Heart right ventricle (tissue), 16 donors: Measurements from ENCODE around the gene ARHGEF12. TPM values are rescaled to one million over a fixed set of nuclear protein-coding genes. Genes with fewer than 3 reads are reported as not detected.
A peak's percentile ranks its signal among the peaks of the same experiment; 100 is the strongest.

Source experiments
- ATAC-seq, 8 donors: fragments of 200-7000 bp; cut with Tn5 transposase; one replicate each; pipeline ENCODE4 v1.9.1; 2020; ENCODE audit warnings: mild to moderate bottlenecking in 8 of 8, moderate library complexity in 8 of 8, moderate number of reproducible peaks in 1 of 8
- DNase-seq, 2 donors: peaks; one replicate each; pipeline ENCODE4 v3.0.0-alpha.2; 2020
- H3K27ac ChIP-seq, 10 donors: fragments of 200-600 bp; sonication (generic) in 2 of 10; one replicate each; pipeline versions ENCODE4 v1.5.0 to v1.8.0; 2020 to 2022; ENCODE audit warnings: mild to moderate bottlenecking in 3 of 10
- H3K27me3 ChIP-seq, 7 donors: fragments of 200-600 bp; one replicate each; pipeline ENCODE4 v1.8.0; 2021 to 2022; ENCODE audit warnings: mild to moderate bottlenecking in 2 of 7
- H3K36me3 ChIP-seq, 9 donors: fragments of 200-600 bp; sonication (generic) in 1 of 9; one replicate each; pipeline versions ENCODE4 v1.5.0 to v1.8.0; 2020 to 2022; ENCODE audit warnings: mild to moderate bottlenecking in 2 of 9
- H3K4me1 ChIP-seq, 9 donors: fragments of 200-600 bp; sonication (generic) in 1 of 9; one replicate each; pipeline versions ENCODE4 v1.5.0 to v1.8.0; 2020 to 2022; ENCODE audit warnings: mild to moderate bottlenecking in 4 of 9
- H3K4me3 ChIP-seq, 10 donors: fragments of 200-600 bp; sonication (generic) in 2 of 10; one replicate each; pipeline versions ENCODE4 v1.5.0 to v1.8.0; 2020 to 2022; ENCODE audit warnings: mild to moderate bottlenecking in 7 of 10, moderate library complexity in 2 of 10
- H3K9me3 ChIP-seq, 11 donors: fragments of 200-600 bp in 10 of 11; sonication (generic) in 2 of 11; one replicate each; pipeline versions ENCODE4 v1.5.0 to v1.8.0; 2013 to 2022; ENCODE audit warnings: mild to moderate bottlenecking in 2 of 11, control low read depth in 1 of 11, moderate library complexity in 1 of 11
- WGBS, 2 donors: extraction: QIAGEN DNeasy Blood & Tissue Kit; methylation state at CpG; one replicate each; pipeline ENCODE4 v1.1.7; 2013; ENCODE audit warnings: inconsistent platforms in 1 of 2; 5-methylcytosine and 5-hydroxymethylcytosine counted together
- intact Hi-C, 10 donors: fragments of 100-400 bp; cut with DNase I; formaldehyde crosslinking; loops; one replicate each; pipeline versions ENCODE4 v1.11.1 to v1.14.2; 2022
- long read RNA-seq, 3 donors: library from polyadenylated mRNA; unstranded; transcript quantifications; one replicate each; pipeline ENCODE4 v2.0.0, GENCODE V29; 2020 to 2021
- polyA plus RNA-seq, 2 donors: library from polyadenylated mRNA; stranded (reverse); fragments of 200-250 nt; gene quantifications; one replicate each; pipeline ENCODE4 v1.2.3, GENCODE V29; 2013
- total RNA-seq, 10 donors: library from RNA; stranded (reverse); fragmentation: NEBNext Ultra II Directional in 3 of 10; extraction: Animal tissue kit (Norgen Biotek cat#: 25700) in 3 of 10; gene quantifications; one replicate each; pipeline versions ENCODE4 v1.2.1 to v1.2.4, GENCODE V29; 2021 to 2023
- TF ChIP-seq, protein P1 (sequence below), 9 donors: fragments of 200-600 bp; sonication (generic) in 2 of 9; IDR thresholded peaks; one replicate each; pipeline versions ENCODE4 v1.5.0 to v1.8.0; 2021 to 2022; ENCODE audit warnings: antibody characterized with exemption in 9 of 9, mild to moderate bottlenecking in 5 of 9, moderate library complexity in 1 of 9
- donor health status: Arrhythmogenic right ventricular cardiomyopathy.
- donor health status: ischemic (EF 13 %, LVEDD 7.1; RV severe dilation, severe dysfunction).
- donor health status: healthy with polysubstance abuse.
- donor health status: DM: no; HTN: yes; CAD: no.
- donor health status: DM: no; HTN: no; CAD: no.
- donor health status: ischemic (EF 25% LVEDD 6.9; RV normal size, moderate dysfunction).
- donor health status: ischemic (EF 25% LVEDD 5.7; RV mildly dilated, moderate dysfunction).
- donor health status: healthy.
- donor health status: DM: yes; HTN: yes; CAD: no.
- donor health status: Ischemic cardiomyopathy.
- donor health status: ischemic (EF 35%, LVEDD 5.7; RV mildly dilated, moderate dysfunction).
- donor health status: nonischemic (EF 11% LVEDD 7.7; RV severe dilation, severe dysfunction).
- donor health status: DM: yes; HTN: yes; CAD: no.
- donor health status: PGD.
- donor health status: ischemic (EF 29% LVEDD 5.4; RV normal size, mild dysfunction).
- donor health status: nonischemic (EF 23%, LVEDD 6.1; RV moderate dilation, normal function).

ARHGEF12 gene, protein sequence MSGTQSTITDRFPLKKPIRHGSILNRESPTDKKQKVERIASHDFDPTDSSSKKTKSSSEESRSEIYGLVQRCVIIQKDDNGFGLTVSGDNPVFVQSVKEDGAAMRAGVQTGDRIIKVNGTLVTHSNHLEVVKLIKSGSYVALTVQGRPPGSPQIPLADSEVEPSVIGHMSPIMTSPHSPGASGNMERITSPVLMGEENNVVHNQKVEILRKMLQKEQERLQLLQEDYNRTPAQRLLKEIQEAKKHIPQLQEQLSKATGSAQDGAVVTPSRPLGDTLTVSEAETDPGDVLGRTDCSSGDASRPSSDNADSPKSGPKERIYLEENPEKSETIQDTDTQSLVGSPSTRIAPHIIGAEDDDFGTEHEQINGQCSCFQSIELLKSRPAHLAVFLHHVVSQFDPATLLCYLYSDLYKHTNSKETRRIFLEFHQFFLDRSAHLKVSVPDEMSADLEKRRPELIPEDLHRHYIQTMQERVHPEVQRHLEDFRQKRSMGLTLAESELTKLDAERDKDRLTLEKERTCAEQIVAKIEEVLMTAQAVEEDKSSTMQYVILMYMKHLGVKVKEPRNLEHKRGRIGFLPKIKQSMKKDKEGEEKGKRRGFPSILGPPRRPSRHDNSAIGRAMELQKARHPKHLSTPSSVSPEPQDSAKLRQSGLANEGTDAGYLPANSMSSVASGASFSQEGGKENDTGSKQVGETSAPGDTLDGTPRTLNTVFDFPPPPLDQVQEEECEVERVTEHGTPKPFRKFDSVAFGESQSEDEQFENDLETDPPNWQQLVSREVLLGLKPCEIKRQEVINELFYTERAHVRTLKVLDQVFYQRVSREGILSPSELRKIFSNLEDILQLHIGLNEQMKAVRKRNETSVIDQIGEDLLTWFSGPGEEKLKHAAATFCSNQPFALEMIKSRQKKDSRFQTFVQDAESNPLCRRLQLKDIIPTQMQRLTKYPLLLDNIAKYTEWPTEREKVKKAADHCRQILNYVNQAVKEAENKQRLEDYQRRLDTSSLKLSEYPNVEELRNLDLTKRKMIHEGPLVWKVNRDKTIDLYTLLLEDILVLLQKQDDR (N-terminal part only)
- total RNA-seq (100 to 1,000 TPM in 7 of 10 donors, 10 to 100 TPM in 3; 77.7 to 155 (median 115) TPM), polyA plus RNA-seq (10 to 100 TPM; 20.0 to 25.0 TPM)
- long read RNA-seq, donor 1, partial matches to known transcripts, result 8 of 24 reads
- long read RNA-seq, donor 1, other reads (novel, unspliced or antisense), result 16 of 24 reads
- long read RNA-seq, donor 2, partial matches to known transcripts, result 10 of 32 reads
- long read RNA-seq, donor 2, other reads (novel, unspliced or antisense), result 22 of 32 reads
- long read RNA-seq, donor 3, partial matches to known transcripts, result 10 of 54 reads
- long read RNA-seq, donor 3, other reads (novel, unspliced or antisense), result 44 of 54 reads

DNA sequence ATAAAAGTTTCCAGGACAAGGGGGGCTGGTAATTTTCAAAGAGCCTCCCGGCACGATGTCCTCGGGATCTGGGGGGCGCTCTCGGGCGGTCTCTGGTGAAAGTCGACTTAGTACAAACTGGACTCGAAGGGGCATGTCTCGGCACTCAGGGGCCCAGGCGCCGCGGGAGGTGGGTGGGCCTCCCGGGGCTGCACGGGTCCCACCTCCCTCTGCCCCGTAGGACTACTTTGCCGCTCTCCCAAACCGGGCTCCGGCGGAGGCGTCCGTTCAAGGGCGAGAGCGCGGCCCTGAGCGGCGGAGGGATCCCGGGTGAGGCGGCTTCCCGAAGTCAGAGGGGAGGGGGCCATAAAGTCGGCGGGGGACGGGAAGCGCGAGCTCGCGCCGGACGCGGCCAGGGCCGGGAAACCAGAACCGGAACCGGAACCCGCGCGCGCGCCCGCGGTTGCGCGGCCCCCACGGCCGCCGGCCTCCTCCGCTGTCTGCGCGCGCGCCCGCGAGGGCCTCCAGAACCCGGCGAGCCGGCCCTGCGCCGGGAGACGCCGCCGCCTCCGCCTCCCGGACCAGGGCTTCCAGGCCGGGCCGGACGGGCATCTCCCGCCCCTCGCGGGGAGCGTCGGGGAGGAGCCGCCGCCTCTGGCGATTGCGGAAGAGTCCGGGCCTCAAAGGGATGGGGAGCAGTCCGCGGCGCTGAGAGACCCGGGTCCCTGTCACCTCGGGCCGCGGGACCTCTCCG is at the start of gene ARHGEF12:
TSS of gene ARHGEF12 (plus strand) at position 506 of the 733 bp plus-strand sequence. CDS start 831 bp downstream, outside the sequence.
- Histone ChIP-seq H3K4me3 (peak within 1 kb of the TSS; percentile 82 to 99 (median 92)), H3K27ac (peak within 1 kb of the TSS; percentile 91 to 100 (median 99)), H3K9me3 (no peaks in the 10 kb centered on the region), H3K36me3 (peaks cover 0 to 8% (median 0%) of the 10 kb centered on the region in 9 donors), H3K4me1 (peaks cover 4 to 74% (median 56%) of the 10 kb centered on the region in 9 donors), H3K27me3 (peaks cover 0 to 94% (median 0%) of the 10 kb centered on the region in 7 donors)
- peak; percentile 97 to 98 for DNase-seq
- peak; percentile 74 to 89 (median 86) for ATAC-seq
- TF ChIP-seq, protein P1, sequence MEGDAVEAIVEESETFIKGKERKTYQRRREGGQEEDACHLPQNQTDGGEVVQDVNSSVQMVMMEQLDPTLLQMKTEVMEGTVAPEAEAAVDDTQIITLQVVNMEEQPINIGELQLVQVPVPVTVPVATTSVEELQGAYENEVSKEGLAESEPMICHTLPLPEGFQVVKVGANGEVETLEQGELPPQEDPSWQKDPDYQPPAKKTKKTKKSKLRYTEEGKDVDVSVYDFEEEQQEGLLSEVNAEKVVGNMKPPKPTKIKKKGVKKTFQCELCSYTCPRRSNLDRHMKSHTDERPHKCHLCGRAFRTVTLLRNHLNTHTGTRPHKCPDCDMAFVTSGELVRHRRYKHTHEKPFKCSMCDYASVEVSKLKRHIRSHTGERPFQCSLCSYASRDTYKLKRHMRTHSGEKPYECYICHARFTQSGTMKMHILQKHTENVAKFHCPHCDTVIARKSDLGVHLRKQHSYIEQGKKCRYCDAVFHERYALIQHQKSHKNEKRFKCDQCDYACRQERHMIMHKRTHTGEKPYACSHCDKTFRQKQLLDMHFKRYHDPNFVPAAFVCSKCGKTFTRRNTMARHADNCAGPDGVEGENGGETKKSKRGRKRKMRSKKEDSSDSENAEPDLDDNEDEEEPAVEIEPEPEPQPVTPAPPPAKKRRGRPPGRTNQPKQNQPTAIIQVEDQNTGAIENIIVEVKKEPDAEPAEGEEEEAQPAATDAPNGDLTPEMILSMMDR (IDR thresholded peaks at IDR 0.05), result peak in 7 of 9 donors; percentile 5 to 61 (median 29)
- 0% methylated on average over 85 to 92 of the region's 92 CpGs for WGBS, 2 donors
- intact Hi-C loops, result loop anchor here in 9 of 10 donors (1.0 to 10.0 kb wide), 11 partner anchors 41 to 349 kb away; no protein-coding TSS in a partner anchor

DNA sequence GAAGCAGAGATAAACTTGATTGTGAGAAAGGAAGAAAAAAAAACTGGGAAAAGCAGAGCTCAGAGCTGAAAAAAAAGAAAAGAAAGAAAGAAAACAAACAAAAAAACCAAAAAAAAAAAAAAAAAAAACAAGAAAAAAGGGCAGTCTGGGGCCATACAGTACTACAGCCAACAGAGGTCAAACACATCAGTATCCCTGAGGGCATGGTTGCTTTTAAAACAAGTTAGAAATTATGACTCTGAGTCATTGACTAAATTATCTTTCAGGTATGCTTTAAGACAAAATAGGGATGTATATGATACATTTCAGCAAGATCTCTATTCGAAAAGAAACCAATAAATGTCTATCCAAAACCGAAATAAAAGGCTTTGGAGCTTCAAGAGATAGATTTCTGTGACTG is 48.2 kb upstream of the ARHGEF12 start:
- Histone ChIP-seq H3K4me3 (no peak overlapping the region), H3K27me3 (peaks cover 0 to 29% (median 10%) of the 10 kb centered on the region in 7 donors), H3K4me1 (no peaks in the 10 kb centered on the region), H3K27ac (no peak overlapping the region), H3K36me3 (no peaks in the 10 kb centered on the region), H3K9me3 (no peaks in the 10 kb centered on the region)
- ATAC-seq (no peak), DNase-seq (no peak)
- TF ChIP-seq, protein P1 (IDR thresholded peaks at IDR 0.05), result no peak
- WGBS, 2 donors, result 91 to 96% methylated on average over 2 of the region's 2 CpGs
- intact Hi-C loops, result no loop called here

DNA sequence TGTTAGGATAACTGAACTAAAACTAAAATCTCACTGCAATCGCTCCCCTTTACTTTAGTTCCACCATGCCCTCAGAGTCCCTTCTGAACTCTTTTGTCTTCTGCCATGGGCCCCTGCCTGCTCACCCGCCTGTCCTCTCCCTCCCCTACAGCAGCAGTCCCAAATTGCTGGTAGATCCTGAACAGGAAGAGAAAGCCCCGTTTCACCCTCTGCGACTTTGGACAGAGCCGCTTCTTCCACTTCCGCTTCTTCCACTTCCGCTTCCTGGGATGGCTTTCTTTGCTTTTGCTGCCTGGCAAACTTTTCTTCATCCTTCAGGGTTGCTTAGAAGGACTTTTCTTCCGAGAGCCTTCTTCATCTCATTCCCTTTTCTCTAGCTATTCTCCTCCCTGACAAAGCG is 46.8 kb upstream of the ARHGEF12 start:
- Histone ChIP-seq H3K4me3 (no peak overlapping the region), H3K9me3 (no peaks in the 10 kb centered on the region), H3K27me3 (peaks cover 0 to 42% (median 21%) of the 10 kb centered on the region in 7 donors), H3K4me1 (no peaks in the 10 kb centered on the region), H3K27ac (no peak overlapping the region), H3K36me3 (no peaks in the 10 kb centered on the region)
- 72 to 75% methylated on average over 9 of the region's 9 CpGs for WGBS, 2 donors
- no peak for ATAC-seq
- intact Hi-C loops, result no loop called here
- TF ChIP-seq, protein P1 (IDR thresholded peaks at IDR 0.05), result no peak
- no peak for DNase-seq
